Activated T-helper 1 cell treated with anti-CD3 and anti-CD28 coated beads, Interleukin-12 subunit alpha, Interleukin-12 subunit beta, Interleukin-2, Interleukin-4 antibody, amounts not matched to agents 30 ng/mL and 10 ng/mL and 1 ng/mL, durations not matched to agents 14 hours and 24 hours and 36 hours (primary cell): ENCODE measurements around the gene ZNF662. TPM values are rescaled to one million over a fixed set of nuclear protein-coding genes. Genes with fewer than 3 reads are reported as not detected.

Source experiments
- DNase-seq: peaks from one replicate; pipeline ENCODE4 v3.0.0; 2021; ENCODE audit warnings: low spot score
- H3K27ac Mint-ChIP-seq: one replicate; pipeline ENCODE4 v1.8.0; 2021; ENCODE audit warnings: mild to moderate bottlenecking, mixed read lengths
- H3K27me3 Mint-ChIP-seq: one replicate; pipeline ENCODE4 v1.8.0; 2022; ENCODE audit warnings: mild to moderate bottlenecking, moderate library complexity, mixed read lengths; ENCODE audit not compliant: insufficient read depth
- H3K36me3 Mint-ChIP-seq: one replicate; pipeline ENCODE4 v1.8.0; 2021; ENCODE audit warnings: low read depth, mixed read lengths
- H3K4me1 Mint-ChIP-seq: one replicate; pipeline ENCODE4 v1.8.0; 2021; ENCODE audit warnings: low read depth, mixed read lengths
- H3K4me3 Mint-ChIP-seq: one replicate; pipeline ENCODE4 v1.8.0; 2021; ENCODE audit warnings: mild to moderate bottlenecking, moderate library complexity, mixed read lengths
- H3K9me3 Mint-ChIP-seq: one replicate; pipeline ENCODE4 v1.8.0; 2021; ENCODE audit warnings: mixed read lengths
- intact Hi-C: fragments of 100-400 bp; cut with micrococcal nuclease; formaldehyde crosslinking; loops from one replicate; pipeline ENCODE4 v1.15.1; 2024
- total RNA-seq: library from RNA; stranded (reverse); gene quantifications from 2 replicates; pipeline ENCODE4 v1.2.3, GENCODE V29; 2022

ZNF662 gene
- total RNA-seq, 1 donor from 2014 or later: 0.23 TPM

DNA sequence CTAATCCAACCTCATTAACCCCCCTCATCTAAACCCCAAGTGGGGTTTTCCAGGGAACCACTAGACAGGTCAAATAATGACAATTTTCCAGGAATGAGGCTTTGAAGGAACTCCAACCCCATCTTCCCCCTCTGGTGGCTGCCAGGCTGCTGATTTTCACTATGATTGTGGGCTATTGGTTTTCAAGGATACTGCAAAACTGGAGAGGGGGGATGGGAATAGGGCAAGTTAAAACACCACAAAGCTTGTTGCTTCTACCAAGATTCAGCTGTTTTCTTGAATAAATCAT is 10.4 kb upstream of the ZNF662 start:
- Mint-ChIP-seq H3K9me3 (no peaks in the 10 kb centered on the region), H3K4me3 (no peak overlapping the region), H3K27ac (no peak overlapping the region), H3K27me3 (peaks cover 2% of the 10 kb centered on the region), H3K4me1 (no peaks in the 10 kb centered on the region), H3K36me3 (no peaks in the 10 kb centered on the region)
- no peak for DNase-seq
- intact Hi-C loops: no loop called here

DNA sequence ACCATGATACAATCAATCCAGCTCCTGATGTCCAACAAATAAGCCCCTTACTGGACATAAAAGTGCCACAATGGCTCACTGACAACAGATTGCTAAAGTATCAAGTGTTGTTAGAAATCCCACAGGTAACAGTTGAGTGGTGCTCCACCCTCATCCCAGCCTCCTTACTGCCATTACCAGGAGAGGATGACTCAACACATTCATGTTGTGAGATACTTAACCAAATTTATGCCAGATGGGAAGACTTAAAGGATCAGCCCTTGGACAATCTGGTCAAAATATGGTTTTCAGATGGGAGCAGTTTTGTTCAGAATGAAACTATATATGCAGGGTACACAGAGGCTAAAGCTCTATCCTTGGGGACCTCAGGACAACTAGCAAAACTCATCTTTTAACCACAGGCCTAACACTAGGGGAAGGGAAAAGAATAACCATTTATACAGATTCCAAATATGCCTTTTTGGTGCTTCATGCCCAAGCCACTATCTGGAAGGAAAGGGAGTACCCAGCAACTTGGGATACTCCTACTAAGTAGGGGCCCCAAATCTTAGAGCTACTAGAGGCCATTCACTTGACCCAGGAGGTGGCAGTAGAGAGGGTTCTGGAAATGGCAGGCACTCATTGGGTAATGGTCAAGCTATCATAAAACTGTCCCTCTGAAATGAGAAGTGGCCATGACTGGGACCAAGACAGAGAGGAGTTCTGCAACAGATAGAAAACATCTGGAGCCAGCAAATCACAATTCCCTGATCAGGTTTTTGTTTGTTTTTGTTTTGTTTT is 6.9 kb upstream of the ZNF662 start:
- Mint-ChIP-seq H3K9me3 (peaks cover 10% of the 10 kb centered on the region), H3K4me1 (no peaks in the 10 kb centered on the region), H3K4me3 (no peak overlapping the region), H3K27me3 (no peaks in the 10 kb centered on the region), H3K36me3 (no peaks in the 10 kb centered on the region), H3K27ac (no peak overlapping the region)
- no peak for DNase-seq
- intact Hi-C loops: no loop called here

DNA sequence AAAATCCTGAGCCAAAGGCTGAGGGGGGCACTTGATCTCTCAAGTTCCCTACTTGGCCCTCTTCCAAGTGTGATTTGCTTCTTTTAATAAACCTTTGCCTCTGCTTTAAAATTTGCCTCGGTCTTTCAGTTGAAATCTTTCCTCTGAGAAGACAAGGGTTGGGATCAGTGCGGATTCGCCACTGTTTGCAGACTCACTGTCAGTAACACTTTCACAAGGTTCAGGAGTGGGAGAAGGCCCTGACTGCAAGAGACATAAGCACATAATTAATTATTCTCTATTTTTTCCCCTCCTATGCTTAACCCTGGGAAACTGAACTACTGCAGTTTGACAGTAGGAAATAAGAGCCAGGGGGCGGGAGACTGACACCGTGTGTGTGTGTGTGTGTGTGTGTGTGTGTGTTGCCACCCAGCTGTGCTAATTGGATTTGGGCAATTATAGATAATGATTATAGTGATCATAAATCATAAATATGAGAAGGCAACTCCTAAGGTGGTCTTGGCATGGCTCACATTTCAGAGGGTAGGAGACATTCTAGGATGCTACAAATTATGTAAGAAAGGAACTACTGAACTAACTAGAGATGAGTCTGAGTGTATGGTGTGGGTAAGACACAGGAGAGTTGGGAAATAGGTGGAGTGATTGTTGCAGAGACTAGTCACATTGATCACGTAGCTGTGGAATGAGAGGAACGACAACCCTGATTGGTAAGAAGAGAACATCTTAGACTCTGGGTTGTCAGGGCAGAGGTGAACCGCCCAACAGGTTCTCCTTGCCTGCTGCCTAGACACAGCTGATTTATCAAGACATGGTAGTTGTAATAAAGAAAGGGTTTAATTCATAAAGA is 5.5 kb upstream of the ZNF662 start:
- Mint-ChIP-seq H3K9me3 (peaks cover 21% of the 10 kb centered on the region), H3K4me1 (no peaks in the 10 kb centered on the region), H3K36me3 (peaks cover 4% of the 10 kb centered on the region), H3K4me3 (no peak overlapping the region), H3K27me3 (peaks cover 13% of the 10 kb centered on the region), H3K27ac (no peak overlapping the region)
- intact Hi-C loops: no loop called here
- no peak for DNase-seq

DNA sequence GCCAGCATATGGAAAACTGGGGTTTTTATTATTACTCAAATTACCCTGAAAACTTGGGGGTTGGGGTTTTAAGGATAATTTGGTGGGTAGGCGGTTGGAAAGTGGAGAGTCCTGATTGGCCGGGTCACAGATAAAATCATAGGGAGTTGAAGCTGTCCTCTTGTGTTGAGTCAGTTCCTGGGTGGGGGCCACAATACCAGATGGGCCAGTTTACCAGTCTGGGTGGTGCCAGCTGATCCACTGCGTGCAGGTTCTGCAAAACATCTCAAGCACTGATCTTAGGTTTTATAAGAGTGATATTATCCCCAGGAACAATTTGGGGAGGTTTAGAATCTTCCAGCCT is 4.9 kb upstream of the ZNF662 start:
- Mint-ChIP-seq H3K9me3 (peaks cover 23% of the 10 kb centered on the region), H3K4me3 (no peak overlapping the region), H3K4me1 (no peaks in the 10 kb centered on the region), H3K27me3 (peaks cover 16% of the 10 kb centered on the region), H3K27ac (no peak overlapping the region), H3K36me3 (peaks cover 6% of the 10 kb centered on the region)
- intact Hi-C loops: no loop called here
- no peak for DNase-seq

DNA sequence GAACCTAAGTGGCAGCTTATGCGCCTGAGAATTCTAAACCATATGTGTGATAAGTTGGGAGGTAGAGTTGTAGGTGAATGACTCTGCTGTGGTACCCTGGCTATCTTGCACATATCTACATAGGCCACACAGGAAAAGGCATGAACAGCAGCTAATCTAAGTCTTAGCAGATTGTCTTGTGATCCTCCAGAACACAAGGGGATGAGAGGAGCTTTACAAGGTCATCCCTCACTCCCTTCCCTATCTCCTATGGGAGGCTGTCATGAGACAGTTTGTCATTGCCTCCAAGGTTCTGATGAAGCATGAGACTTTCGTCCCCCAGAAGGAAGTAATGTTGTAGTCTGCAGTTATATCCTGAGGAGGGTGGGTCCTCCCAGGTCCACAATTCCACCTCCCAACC is 3.7 kb upstream of the ZNF662 start:
- DNase-seq: no peak
- intact Hi-C loops: no loop called here
- H3K27ac Mint-ChIP-seq: no peak overlapping the region
- peaks cover 23% of the 10 kb centered on the region for H3K9me3 Mint-ChIP-seq
- H3K27me3 Mint-ChIP-seq: peaks cover 25% of the 10 kb centered on the region
- peaks cover 6% of the 10 kb centered on the region for H3K36me3 Mint-ChIP-seq
- H3K4me1 Mint-ChIP-seq: no peaks in the 10 kb centered on the region
- H3K4me3 Mint-ChIP-seq: no peak overlapping the region

DNA sequence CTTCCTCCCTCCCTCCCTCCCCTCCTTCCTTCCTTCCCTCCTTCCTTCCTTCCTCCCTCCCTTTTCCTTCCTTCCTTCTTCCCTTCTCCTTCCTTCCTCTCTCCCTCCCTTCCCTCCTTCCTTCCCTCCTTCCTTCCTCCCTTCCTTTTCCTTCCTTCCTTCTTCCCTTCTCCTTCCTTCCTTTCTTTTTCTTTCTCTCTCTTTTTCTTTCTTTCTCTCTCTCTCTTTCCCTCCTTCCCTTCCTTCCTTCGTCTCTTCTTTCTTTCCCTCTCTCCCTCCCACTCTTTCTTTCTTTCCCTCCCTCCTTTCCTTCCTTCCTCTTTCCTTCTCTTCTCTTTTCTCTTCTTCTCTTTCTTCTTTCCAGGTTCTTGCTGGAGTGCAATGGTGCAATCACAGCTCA is 1.9 kb upstream of the ZNF662 start:
- no peak overlapping the region for H3K4me3 Mint-ChIP-seq
- intact Hi-C loops: no loop called here
- peaks cover 23% of the 10 kb centered on the region for H3K9me3 Mint-ChIP-seq
- DNase-seq: no peak
- H3K27ac Mint-ChIP-seq: no peak overlapping the region
- H3K27me3 Mint-ChIP-seq: peaks cover 28% of the 10 kb centered on the region
- no peaks in the 10 kb centered on the region for H3K4me1 Mint-ChIP-seq
- peaks cover 6% of the 10 kb centered on the region for H3K36me3 Mint-ChIP-seq

DNA sequence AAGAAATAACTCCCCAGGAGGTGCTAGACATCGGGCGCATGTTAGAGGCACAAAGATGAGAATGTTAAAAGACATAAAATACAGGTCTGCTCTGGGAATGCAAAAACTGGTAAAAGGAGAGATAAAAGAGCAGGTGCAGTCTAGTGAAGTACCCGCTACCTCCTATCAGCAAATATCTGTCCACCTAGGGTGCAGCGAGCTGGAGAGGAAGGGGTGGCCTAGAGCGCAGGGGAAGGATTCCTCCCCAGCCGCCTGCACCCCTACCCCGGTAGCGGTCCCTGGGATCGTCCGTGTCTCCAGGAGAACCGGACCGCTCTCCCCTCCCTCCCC is 237 bp upstream of the ZNF662 start:
- H3K27me3 Mint-ChIP-seq: peaks cover 28% of the 10 kb centered on the region
- H3K27ac Mint-ChIP-seq: no peak overlapping the region

DNA sequence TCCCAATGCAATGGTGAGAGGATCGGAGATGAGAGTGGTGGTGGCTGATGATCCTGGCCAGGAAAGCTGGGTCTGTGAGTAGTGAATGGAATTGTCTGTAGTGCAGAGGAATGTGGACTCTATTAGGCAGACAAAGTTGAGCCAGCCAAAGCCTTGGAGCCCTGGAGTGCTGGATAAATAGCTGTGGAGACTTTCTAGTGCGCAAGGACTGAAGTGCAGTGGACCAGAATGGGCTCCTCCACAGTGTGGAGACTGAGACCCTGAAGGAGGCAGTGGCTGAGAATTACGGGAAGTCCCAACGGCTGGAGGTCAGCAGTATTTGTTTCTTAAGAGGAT is 874 bp downstream of the ZNF662 start:
- Mint-ChIP-seq H3K9me3 (peaks cover 36% of the 10 kb centered on the region), H3K27ac (no peak overlapping the region), H3K4me3 (no peak overlapping the region), H3K36me3 (peaks cover 6% of the 10 kb centered on the region), H3K4me1 (no peaks in the 10 kb centered on the region), H3K27me3 (peaks cover 28% of the 10 kb centered on the region)
- no peak for DNase-seq
- intact Hi-C loops: no loop called here

More for the DNA sequence above, 237 bp upstream of the ZNF662 start:
- Mint-ChIP-seq H3K36me3 (peaks cover 6% of the 10 kb centered on the region), H3K4me1 (no peaks in the 10 kb centered on the region), H3K9me3 (peaks cover 28% of the 10 kb centered on the region), H3K4me3 (peak overlapping the region; percentile 55)
- no peak for DNase-seq
- intact Hi-C loops: no loop called here

DNA sequence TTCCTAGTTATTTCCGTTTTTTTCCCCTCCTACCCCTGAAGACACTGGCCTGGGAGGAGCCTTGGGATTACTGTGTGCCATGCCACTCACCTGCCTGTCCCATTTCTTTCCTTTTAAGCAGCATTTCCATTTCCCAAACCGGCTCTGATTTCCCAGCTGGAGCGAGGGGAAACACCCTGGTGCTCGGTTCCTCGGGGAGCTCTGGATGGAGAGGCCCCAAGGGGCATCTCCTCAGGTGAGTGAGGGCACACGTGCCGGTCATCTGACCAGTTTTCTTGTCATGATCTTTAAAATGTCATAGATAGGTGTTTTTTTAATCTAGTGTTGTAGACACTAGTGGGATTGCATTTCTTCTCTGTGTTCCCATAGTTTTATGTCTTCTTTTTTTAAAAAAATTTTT is 2.7 kb downstream of the ZNF662 start:
- no peak for DNase-seq
- peaks cover 6% of the 10 kb centered on the region for H3K36me3 Mint-ChIP-seq
- intact Hi-C loops: no loop called here
- H3K4me3 Mint-ChIP-seq: no peak overlapping the region
- H3K27ac Mint-ChIP-seq: no peak overlapping the region
- H3K27me3 Mint-ChIP-seq: peaks cover 28% of the 10 kb centered on the region
- peaks cover 36% of the 10 kb centered on the region for H3K9me3 Mint-ChIP-seq
- H3K4me1 Mint-ChIP-seq: no peaks in the 10 kb centered on the region

DNA sequence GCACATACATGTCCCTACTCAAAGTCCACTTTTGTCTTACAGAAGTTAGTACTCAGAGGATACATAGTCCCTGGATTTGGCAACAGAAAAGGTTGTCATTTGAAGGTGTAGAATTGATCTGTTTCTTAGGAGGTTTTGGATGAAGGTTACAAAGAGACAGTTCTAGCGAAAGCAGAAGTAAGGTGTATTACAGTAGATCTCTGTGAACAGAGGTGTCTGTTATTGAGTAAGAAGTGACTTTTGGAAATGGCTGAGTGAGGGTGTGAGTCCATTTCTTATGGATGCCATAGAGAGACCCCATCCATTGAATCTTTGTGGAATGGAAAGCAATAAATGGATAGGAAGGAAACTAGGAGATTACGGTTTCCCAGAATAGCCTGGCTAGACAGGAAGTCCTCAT is 5.6 kb downstream of the ZNF662 start:
- Mint-ChIP-seq H3K36me3 (no peaks in the 10 kb centered on the region), H3K27me3 (peaks cover 10% of the 10 kb centered on the region), H3K4me1 (no peaks in the 10 kb centered on the region)

DNA sequence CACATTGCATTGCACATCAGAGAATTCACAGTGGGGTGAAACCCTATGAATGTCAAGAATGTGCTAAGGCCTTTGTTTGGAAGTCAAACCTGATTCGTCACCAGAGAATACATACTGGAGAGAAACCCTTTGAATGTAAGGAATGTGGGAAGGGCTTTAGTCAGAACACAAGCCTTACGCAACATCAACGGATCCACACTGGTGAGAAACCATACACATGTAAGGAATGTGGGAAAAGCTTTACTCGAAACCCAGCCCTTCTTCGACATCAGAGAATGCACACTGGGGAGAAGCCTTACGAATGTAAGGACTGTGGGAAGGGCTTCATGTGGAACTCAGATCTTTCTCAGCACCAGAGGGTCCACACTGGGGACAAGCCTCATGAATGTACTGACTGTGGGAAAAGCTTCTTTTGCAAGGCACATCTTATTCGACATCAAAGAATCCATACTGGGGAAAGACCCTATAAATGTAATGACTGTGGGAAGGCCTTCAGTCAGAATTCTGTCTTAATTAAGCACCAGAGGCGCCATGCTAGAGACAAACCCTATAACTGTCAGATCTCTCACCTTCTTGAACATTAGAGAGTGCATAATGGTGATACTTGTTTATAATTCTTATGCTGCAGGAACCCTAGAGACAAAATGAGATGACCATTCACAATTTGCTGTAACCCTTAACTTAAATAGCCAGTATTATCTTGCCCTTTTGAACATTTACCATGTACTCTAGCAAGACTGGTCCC is 9.0 kb downstream of the ZNF662 start:
- no peaks in the 10 kb centered on the region for H3K27me3 Mint-ChIP-seq
- H3K9me3 Mint-ChIP-seq: peaks cover 64% of the 10 kb centered on the region
- DNase-seq: no peak
- no peak overlapping the region for H3K27ac Mint-ChIP-seq
- intact Hi-C loops: no loop called here
- no peak overlapping the region for H3K4me3 Mint-ChIP-seq
- H3K4me1 Mint-ChIP-seq: no peaks in the 10 kb centered on the region
- H3K36me3 Mint-ChIP-seq: peaks cover 3% of the 10 kb centered on the region

More for the DNA sequence above, 5.6 kb downstream of the ZNF662 start:
- Mint-ChIP-seq H3K4me3 (no peak overlapping the region), H3K9me3 (peaks cover 47% of the 10 kb centered on the region), H3K27ac (no peak overlapping the region)
- no peak for DNase-seq
- intact Hi-C loops: no loop called here

DNA sequence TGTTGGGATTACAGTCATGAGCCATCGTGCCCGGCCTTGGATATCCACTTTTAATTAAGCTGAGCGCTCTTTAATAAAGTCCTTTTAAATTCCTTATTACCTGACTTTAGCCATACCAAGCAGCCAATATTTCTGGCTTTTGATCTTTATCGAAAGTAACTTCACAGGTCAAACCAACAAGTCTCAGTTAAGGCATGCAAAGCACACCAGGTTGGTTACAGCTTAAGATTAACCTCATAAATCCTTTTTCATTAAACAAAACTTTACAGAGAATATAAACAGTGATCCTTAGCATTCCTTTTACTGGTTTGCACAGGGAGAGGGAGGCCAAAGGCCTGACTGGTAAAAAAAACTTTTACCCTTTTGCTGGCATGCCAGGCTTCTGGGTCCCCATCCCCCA is 17.7 kb downstream of the ZNF662 start:
- H3K4me3 Mint-ChIP-seq: no peak overlapping the region
- no peak for DNase-seq
- no peaks in the 10 kb centered on the region for H3K36me3 Mint-ChIP-seq
- intact Hi-C loops: no loop called here
- H3K9me3 Mint-ChIP-seq: peaks cover 32% of the 10 kb centered on the region
- no peak overlapping the region for H3K27ac Mint-ChIP-seq
- H3K4me1 Mint-ChIP-seq: no peaks in the 10 kb centered on the region
- H3K27me3 Mint-ChIP-seq: peaks cover 1% of the 10 kb centered on the region

DNA sequence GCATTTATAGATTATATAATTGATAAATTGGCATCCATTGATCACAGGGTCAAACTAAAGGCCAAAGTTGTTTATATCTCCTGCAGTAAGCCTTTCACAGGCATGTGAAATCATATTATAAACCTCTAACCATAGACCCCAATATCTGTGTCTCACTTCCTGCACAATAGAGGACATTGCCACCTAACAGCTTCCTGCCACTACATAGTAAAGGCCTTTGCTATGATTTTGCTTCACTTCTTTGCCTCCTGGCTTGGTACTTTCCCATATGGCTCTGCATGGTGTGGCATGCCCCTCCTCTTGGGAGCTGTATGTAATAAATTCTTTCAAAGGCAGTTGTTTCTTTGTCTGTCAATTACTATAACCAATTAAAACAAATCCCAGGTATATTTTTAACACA is 20.4 kb downstream of the ZNF662 start:
- H3K4me1 Mint-ChIP-seq: no peaks in the 10 kb centered on the region
- no peak overlapping the region for H3K4me3 Mint-ChIP-seq
- H3K27ac Mint-ChIP-seq: no peak overlapping the region
- intact Hi-C loops: no loop called here
- H3K36me3 Mint-ChIP-seq: no peaks in the 10 kb centered on the region
- peaks cover 1% of the 10 kb centered on the region for H3K27me3 Mint-ChIP-seq
- DNase-seq: no peak
- H3K9me3 Mint-ChIP-seq: peaks cover 23% of the 10 kb centered on the region
